ENCODE measurements around the gene CCDC92. TPM values are rescaled to one million over a fixed set of nuclear protein-coding genes. Genes with fewer than 3 reads are reported as not detected.

The CCDC92 gene
- total RNA-seq, 3 donors from 2014 or later (not counting 1 experiment from before 2014, with no cell fraction given) = 37.6 to 42.4 (median 39.1) TPM

DNA sequence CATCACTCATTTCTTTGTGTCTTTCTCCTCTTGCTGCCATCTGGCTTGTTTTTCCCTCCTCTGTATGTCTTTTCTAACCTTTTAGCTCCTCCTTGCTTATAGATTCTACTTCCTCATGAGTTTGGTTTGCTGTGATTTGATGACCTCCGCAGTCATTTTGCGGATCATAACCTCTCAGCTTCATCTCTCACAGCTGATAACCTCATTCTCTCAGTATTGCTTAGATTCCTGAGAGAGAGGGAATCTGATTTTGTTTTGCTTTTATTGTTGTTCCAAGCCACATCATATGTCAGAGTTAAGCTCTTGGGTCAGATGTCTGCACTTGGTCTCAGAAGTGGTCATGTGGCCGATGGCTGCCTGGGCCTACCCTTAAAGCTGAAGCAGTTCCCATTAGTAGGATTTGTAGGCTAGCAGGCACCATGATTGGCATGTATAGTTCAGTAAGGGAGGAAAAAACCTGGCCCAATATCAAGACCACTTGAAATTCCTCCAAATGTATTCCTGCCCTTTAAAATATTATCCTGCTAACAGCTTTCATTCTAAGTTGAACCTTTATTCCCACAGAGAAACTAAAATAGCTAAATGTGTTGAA is 13.8 kb upstream of the CCDC92 start:
- DNase-seq = no peak
- Histone ChIP-seq H3K9me3 (ENCODE audit: control insufficient read depth, insufficient read depth, low read length) (no peaks in the 10 kb centered on the region), H3K36me3 (ENCODE audit: control insufficient read depth, insufficient read depth, low read length) (peaks cover 23% of the 10 kb centered on the region), H3K27me3 (ENCODE audit: control insufficient read depth, insufficient read depth, low read length) (no peaks in the 10 kb centered on the region), H3K4me1 (ENCODE audit: control insufficient read depth, insufficient read depth, low read length) (peaks cover 3% of the 10 kb centered on the region), H3K27ac (ENCODE audit: low read length) (no peak overlapping the region), H3K4me3 (ENCODE audit: low read length) (no peak overlapping the region)
- no peak overlapping the region for H3K4me3 Mint-ChIP-seq
- TF ChIP-seq, protein P1, sequence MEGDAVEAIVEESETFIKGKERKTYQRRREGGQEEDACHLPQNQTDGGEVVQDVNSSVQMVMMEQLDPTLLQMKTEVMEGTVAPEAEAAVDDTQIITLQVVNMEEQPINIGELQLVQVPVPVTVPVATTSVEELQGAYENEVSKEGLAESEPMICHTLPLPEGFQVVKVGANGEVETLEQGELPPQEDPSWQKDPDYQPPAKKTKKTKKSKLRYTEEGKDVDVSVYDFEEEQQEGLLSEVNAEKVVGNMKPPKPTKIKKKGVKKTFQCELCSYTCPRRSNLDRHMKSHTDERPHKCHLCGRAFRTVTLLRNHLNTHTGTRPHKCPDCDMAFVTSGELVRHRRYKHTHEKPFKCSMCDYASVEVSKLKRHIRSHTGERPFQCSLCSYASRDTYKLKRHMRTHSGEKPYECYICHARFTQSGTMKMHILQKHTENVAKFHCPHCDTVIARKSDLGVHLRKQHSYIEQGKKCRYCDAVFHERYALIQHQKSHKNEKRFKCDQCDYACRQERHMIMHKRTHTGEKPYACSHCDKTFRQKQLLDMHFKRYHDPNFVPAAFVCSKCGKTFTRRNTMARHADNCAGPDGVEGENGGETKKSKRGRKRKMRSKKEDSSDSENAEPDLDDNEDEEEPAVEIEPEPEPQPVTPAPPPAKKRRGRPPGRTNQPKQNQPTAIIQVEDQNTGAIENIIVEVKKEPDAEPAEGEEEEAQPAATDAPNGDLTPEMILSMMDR (IDR thresholded peaks at IDR 0.05) = no peak
- H3K27me3 Mint-ChIP-seq (ENCODE audit: low read depth in 2 of 2) = no peaks in the 10 kb centered on the region
- ATAC-seq = no peak
- H3K9me3 Mint-ChIP-seq = no peaks in the 10 kb centered on the region
- peaks cover 9% of the 10 kb centered on the region for H3K36me3 Mint-ChIP-seq
- H3K4me1 Mint-ChIP-seq = peaks cover 34 to 44% of the 10 kb centered on the region in 2 donors
- intact Hi-C loops (cut with micrococcal nuclease) = no loop called here
- no peak overlapping the region for H3K27ac Mint-ChIP-seq
- WGBS (ENCODE audit: insufficient coverage) = 77% methylated on average over 1 of the region's 3 CpGs

DNA sequence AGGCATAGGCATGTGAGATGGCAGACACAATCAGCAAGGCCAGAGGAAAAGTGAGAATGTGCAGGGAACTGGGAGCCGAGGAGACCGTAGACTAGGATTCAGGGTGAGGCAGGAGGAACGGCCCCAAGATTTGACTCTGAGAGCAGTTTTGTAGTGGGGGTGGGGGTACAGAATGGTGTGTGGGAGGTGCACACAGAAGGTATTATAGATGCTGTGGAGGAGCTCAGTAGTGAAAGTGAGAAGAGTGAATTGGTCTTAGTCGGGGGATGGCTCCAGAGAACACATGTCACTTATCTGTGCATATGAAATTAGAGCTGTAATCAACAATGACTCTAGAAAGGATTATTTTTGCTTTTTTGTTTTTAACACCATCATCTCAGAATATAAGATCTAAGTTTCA is 12.3 kb upstream of the CCDC92 start:
- intact Hi-C loops (cut with micrococcal nuclease) = loop anchor here (1.0 kb wide), 1 partner anchor 80 kb away; no protein-coding TSS in a partner anchor
- Mint-ChIP-seq H3K4me3 (no peak overlapping the region), H3K9me3 (no peaks in the 10 kb centered on the region), H3K4me1 (peaks cover 21 to 36% of the 10 kb centered on the region in 2 donors), H3K36me3 (peaks cover 9% of the 10 kb centered on the region), H3K27me3 (ENCODE audit: low read depth in 2 of 2) (no peaks in the 10 kb centered on the region), H3K27ac (no peak overlapping the region)
- peaks cover 16% of the 10 kb centered on the region for H3K36me3 ChIP-seq (ENCODE audit: control insufficient read depth, insufficient read depth, low read length)
- H3K27ac ChIP-seq (ENCODE audit: low read length) = no peak overlapping the region
- H3K4me3 ChIP-seq (ENCODE audit: low read length) = no peak overlapping the region
- H3K9me3 ChIP-seq (ENCODE audit: control insufficient read depth, insufficient read depth, low read length) = no peaks in the 10 kb centered on the region
- DNase-seq (no peak), ATAC-seq (no peak)
- TF ChIP-seq, protein P1 (IDR thresholded peaks at IDR 0.05) = no peak
- WGBS (ENCODE audit: insufficient coverage) = 87% methylated on average over 4 of the region's 4 CpGs
- no peaks in the 10 kb centered on the region for H3K27me3 ChIP-seq (ENCODE audit: control insufficient read depth, insufficient read depth, low read length)
- peaks cover 3% of the 10 kb centered on the region for H3K4me1 ChIP-seq (ENCODE audit: control insufficient read depth, insufficient read depth, low read length)

DNA sequence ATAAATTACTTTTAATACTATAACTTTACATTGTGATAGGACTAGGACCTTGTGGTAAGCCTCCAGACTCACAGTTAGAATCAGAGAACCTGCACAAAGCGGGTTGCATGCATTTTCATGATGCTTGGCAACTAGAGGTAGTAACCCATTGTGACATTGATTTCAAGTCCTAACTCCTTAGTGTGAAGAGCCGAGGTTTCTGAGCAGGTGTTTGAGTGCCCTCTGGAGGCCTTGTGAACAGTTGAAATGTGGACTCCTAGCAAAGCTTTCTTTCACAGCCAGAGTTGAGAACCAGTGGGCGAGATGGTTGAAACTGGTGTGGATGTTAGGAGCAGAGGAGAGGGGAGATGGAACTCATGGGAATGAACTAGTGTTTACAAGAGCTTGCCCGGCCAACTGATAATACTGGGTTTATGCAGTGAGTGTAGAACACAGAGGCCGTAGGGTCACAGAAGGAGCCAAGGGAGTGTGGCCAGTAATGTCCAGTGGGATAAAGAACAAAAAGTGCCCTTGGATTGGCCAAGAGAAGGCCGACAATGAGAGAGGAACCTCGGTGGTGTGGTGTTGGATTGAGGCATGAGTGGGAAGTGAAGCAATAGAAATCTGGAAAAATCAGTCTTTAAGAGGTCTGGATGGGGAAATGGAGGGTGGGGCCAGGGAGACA is 11.3 kb upstream of the CCDC92 start:
- intact Hi-C loops (cut with micrococcal nuclease) = loop anchor here (1.0 kb wide), 1 partner anchor 79 kb away; no protein-coding TSS in a partner anchor
- TF ChIP-seq, protein P1 (IDR thresholded peaks at IDR 0.05) = peak; percentile 66
- H3K27ac ChIP-seq (ENCODE audit: low read length) = no peak overlapping the region
- H3K4me1 Mint-ChIP-seq = peaks cover 21 to 28% of the 10 kb centered on the region in 2 donors
- ATAC-seq (peak; percentile 66 to 86 (median 82)), DNase-seq (peak; percentile 19 to 83)
- H3K36me3 ChIP-seq (ENCODE audit: control insufficient read depth, insufficient read depth, low read length) = peaks cover 15% of the 10 kb centered on the region
- no peaks in the 10 kb centered on the region for H3K9me3 Mint-ChIP-seq
- no peaks in the 10 kb centered on the region for H3K9me3 ChIP-seq (ENCODE audit: control insufficient read depth, insufficient read depth, low read length)
- no peaks in the 10 kb centered on the region for H3K27me3 Mint-ChIP-seq (ENCODE audit: low read depth in 2 of 2)
- WGBS (ENCODE audit: insufficient coverage) = 76% methylated on average over 7 of the region's 7 CpGs
- no peak overlapping the region for H3K4me3 Mint-ChIP-seq
- H3K27ac Mint-ChIP-seq = peak overlapping the region in 1 of 2 donors; percentile 3
- H3K4me1 ChIP-seq (ENCODE audit: control insufficient read depth, insufficient read depth, low read length) = peaks cover 2% of the 10 kb centered on the region
- H3K4me3 ChIP-seq (ENCODE audit: low read length) = no peak overlapping the region
- no peaks in the 10 kb centered on the region for H3K27me3 ChIP-seq (ENCODE audit: control insufficient read depth, insufficient read depth, low read length)
- H3K36me3 Mint-ChIP-seq = peaks cover 9% of the 10 kb centered on the region
